Gastroesophageal sphincter (tissue), 3 donors: ENCODE data around the gene RAD9B.

Experiments used
- CTCF ChIP-seq, 4 experiments: fragments of 200-600 bp in 2 of 4; fragments of 450-650 bp in 2 of 4; sonication (generic) in 1 of 4; IDR thresholded peaks; one replicate each; pipeline ENCODE4 v1.5.1; 2017 to 2019; ENCODE audit warnings: antibody characterized with exemption in 4 of 4, mild to moderate bottlenecking in 2 of 4, moderate library complexity in 2 of 4
- EP300 ChIP-seq: sonication (generic); formaldehyde crosslinking; IDR thresholded peaks from one replicate; pipeline ENCODE4 v1.6.1; 2017; ENCODE audit warnings: antibody characterized with exemption, mild to moderate bottlenecking
- POLR2A ChIP-seq, 2 donors: fragments of 450-650 bp; IDR thresholded peaks; one replicate each; pipeline ENCODE4 v1.6.1; 2017; ENCODE audit warnings: antibody characterized with exemption in 2 of 2, mild to moderate bottlenecking in 2 of 2, moderate library complexity in 1 of 2
- POLR2AphosphoS5 ChIP-seq: sonication (generic); formaldehyde crosslinking; IDR thresholded peaks from one replicate; pipeline ENCODE4 v1.6.1; 2017; ENCODE audit warnings: antibody characterized with exemption

GRCh38 chr12:110546339-110546738 is 44.2 kb downstream of the RAD9B start:
- TF ChIP-seq CTCF (IDR thresholded peaks at IDR 0.05) (no peak), POLR2A (IDR thresholded peaks at IDR 0.05) (no peak), EP300 (no peak), POLR2AphosphoS5 (peak; percentile 45)
